Adrenal gland (tissue), 12 donors: Measurements from ENCODE around the gene RAMP3. TPM values are rescaled to one million over a fixed set of nuclear protein-coding genes. Genes with fewer than 3 reads are reported as not detected.
"Not testable (repeated sequence)": the region's sequence is repeated elsewhere in the genome, so short reads cannot be mapped to it uniquely, and the experiment has no call there.

ENCODE experiments used
- DNase-seq, 7 donors: peaks; one replicate each; pipeline ENCODE4 v3.0.0-alpha.2; 2019 to 2020
- H3K27ac ChIP-seq, 5 donors: fragments of 200-600 bp; sonication (generic) in 4 of 5; 1 replicate in 3 of 5; 2 replicates in 2 of 5; pipeline versions ENCODE4 v1.5.1 to v1.8.0; 2016 to 2020; ENCODE audit warnings: mild to moderate bottlenecking in 1 of 5
- H3K27me3 ChIP-seq: fragments of 200-600 bp; 2 replicates; pipeline ENCODE4 v1.8.0; 2021
- H3K36me3 ChIP-seq, 2 donors: fragments of 200-600 bp; replicated peaks in 1 of 2; 1 replicate in 1 of 2; 2 replicates in 1 of 2; pipeline versions ENCODE4 v1.5.1 to v1.8.0; 2018 to 2022
- H3K4me1 ChIP-seq, 2 donors: fragments of 200-600 bp; replicated peaks in 1 of 2; 1 replicate in 1 of 2; 2 replicates in 1 of 2; pipeline versions ENCODE4 v1.5.1 to v1.8.0; 2018 to 2021
- H3K4me3 ChIP-seq, 4 donors: fragments of 200-600 bp; sonication (generic) in 3 of 4; one replicate each; pipeline ENCODE4 v1.5.1; 2016 to 2018
- H3K9me3 ChIP-seq, 3 donors: fragments of 200-600 bp; sonication (generic) in 1 of 3; replicated peaks in 1 of 3; 1 replicate in 2 of 3; 2 replicates in 1 of 3; pipeline versions ENCODE4 v1.5.1 to v1.8.0; 2016 to 2021
- POLR2A ChIP-seq, 2 donors: fragments of 450-650 bp; IDR thresholded peaks; one replicate each; pipeline ENCODE4 v1.6.1; 2017; ENCODE audit warnings: antibody characterized with exemption in 2 of 2, mild to moderate bottlenecking in 2 of 2, moderate library complexity in 1 of 2
- whole genome bisulfite sequencing, 4 donors: extraction: QIAGEN DNeasy Blood & Tissue Kit in 2 of 4; methylation state at CpG; one replicate each; pipeline versions ENCODE4 v1.1.5 to v1.1.7; 2013 to 2017; 5-methylcytosine and 5-hydroxymethylcytosine counted together
- intact Hi-C, 2 donors: fragments of 100-400 bp; cut with DNase I; formaldehyde crosslinking; loops; one replicate each; pipeline versions ENCODE4 v1.14.1 to v1.15.0; 2022 to 2023
- polyA plus RNA-seq, 3 donors: library from polyadenylated mRNA; stranded (reverse); fragments of 200-250 nt in 2 of 3; fragments of 350-450 nt in 1 of 3; fragmentation: Illumina TruSeq in 1 of 3; extraction: RNeasy Lipid Tissue Mini Kit (QIAGEN cat#74804) in 1 of 3; gene quantifications; one replicate each; pipeline ENCODE4 v1.2.3, GENCODE V29; 2013 to 2014
- total RNA-seq, 9 donors: library from RNA; depleted of rRNA in 4 of 9; stranded (reverse); fragments of >200 nt in 4 of 9; fragments of 120-200 nt in 1 of 9; fragmentation: NEBNext Ultra II Directional in 1 of 9; extraction: Animal tissue kit (Norgen Biotek cat#: 25700) in 1 of 9; gene quantifications; one replicate each; pipeline versions ENCODE4 v1.1.0 to v1.2.4, GENCODE V29; 2013 to 2023
- TF ChIP-seq, protein P1 (sequence below), 6 experiments: fragments of 450-650 bp in 4 of 6; fragments of 200-600 bp in 2 of 6; sonication (generic) in 1 of 6; IDR thresholded peaks; 1 replicate in 5 of 6; 2 replicates in 1 of 6; pipeline versions ENCODE4 v1.5.1 to v1.8.0; 2016 to 2021; ENCODE audit warnings: antibody characterized with exemption in 6 of 6, mild to moderate bottlenecking in 2 of 6, moderate library complexity in 1 of 6
- donor health status: healthy with polysubstance abuse.
- donor health status: Bipolar disorder and iron deficiency.
- donor health status: DM: yes; HTN: yes; CAD: no.
- donor health status: DM: no; HTN: no; CAD: no.
- donor health status: DM: no; HTN: no; CAD: no.
- donor health status: DM: yes; HTN: yes; CAD: no.

Gene RAMP3
- total and polyA plus RNA-seq, 12 donors, result 5.6 to 134 (median 43.0) TPM

DNA sequence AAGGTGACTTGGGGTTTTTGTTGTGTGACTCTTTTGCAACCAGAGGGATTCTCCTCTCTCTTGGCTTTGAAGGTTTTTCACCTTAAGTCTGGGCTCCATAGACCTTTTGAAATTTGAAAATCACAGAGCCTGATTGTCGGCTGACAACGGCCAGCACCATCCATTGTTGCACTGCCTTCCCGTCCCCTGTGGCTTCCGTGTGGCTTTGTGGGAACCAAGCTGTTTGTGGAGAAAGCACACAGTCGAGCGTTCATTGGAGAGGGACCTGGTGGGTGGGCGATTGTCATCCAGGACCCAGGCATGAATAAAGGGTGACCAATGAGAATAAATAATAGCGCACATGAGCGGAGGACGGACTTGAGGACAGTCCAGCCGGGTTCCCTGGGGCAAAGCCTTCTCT, 7.4 kb upstream of the RAMP3 start:
- WGBS, 4 donors, result 78 to 87% (median 84%) methylated on average over 11 of the region's 11 CpGs
- DNase-seq, result peak in 1 of 7 donors; percentile 3
- TF ChIP-seq, protein P1, sequence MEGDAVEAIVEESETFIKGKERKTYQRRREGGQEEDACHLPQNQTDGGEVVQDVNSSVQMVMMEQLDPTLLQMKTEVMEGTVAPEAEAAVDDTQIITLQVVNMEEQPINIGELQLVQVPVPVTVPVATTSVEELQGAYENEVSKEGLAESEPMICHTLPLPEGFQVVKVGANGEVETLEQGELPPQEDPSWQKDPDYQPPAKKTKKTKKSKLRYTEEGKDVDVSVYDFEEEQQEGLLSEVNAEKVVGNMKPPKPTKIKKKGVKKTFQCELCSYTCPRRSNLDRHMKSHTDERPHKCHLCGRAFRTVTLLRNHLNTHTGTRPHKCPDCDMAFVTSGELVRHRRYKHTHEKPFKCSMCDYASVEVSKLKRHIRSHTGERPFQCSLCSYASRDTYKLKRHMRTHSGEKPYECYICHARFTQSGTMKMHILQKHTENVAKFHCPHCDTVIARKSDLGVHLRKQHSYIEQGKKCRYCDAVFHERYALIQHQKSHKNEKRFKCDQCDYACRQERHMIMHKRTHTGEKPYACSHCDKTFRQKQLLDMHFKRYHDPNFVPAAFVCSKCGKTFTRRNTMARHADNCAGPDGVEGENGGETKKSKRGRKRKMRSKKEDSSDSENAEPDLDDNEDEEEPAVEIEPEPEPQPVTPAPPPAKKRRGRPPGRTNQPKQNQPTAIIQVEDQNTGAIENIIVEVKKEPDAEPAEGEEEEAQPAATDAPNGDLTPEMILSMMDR (IDR thresholded peaks at IDR 0.05), result no peak
- no peak for TF ChIP-seq POLR2A (IDR thresholded peaks at IDR 0.05)
- H3K27ac ChIP-seq, result no peak overlapping the region
- H3K4me3 ChIP-seq, result no peak overlapping the region
- peaks cover 13% of the 10 kb centered on the region for H3K27me3 ChIP-seq
- no peaks in the 10 kb centered on the region for H3K36me3 ChIP-seq
- intact Hi-C loops, result loop anchor here (10.0 kb wide), 2 partner anchors 505 to 715 kb away; no protein-coding TSS in a partner anchor
- H3K9me3 ChIP-seq, result no peaks in the 10 kb centered on the region
- H3K4me1 ChIP-seq, result no peaks in the 10 kb centered on the region

DNA sequence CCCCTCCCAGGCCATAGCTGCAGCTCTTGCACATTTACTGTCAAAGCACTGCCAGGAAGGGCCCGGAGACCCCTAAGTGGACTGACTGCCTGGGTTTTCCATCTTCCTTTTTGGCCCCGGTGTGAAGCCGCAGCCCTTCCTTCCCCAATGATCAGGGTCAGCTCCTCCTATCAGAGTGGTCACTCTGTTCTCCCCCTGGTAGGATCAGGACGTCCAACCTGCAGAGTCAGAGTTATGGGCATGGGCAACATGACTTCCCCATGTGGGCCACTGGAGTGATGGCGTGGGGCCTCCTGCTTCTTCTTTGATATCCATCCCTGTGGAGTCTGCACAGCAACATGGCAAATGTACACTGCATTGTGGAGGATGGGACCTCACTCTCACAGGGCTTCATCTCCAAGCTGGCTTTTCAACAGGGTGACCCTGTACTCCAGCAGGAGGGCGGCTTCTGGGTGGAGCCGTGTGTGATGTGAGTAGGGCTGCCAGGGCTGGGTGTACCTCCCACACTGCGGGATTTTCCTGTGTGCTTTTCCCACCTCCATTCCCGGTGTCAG, 6.4 kb upstream of the RAMP3 start:
- Histone ChIP-seq H3K9me3 (no peaks in the 10 kb centered on the region), H3K36me3 (no peaks in the 10 kb centered on the region), H3K27me3 (peaks cover 13% of the 10 kb centered on the region), H3K27ac (no peak overlapping the region), H3K4me3 (no peak overlapping the region), H3K4me1 (no peaks in the 10 kb centered on the region)
- TF ChIP-seq, protein P1 (IDR thresholded peaks at IDR 0.05), result no peak
- no peak for TF ChIP-seq POLR2A (IDR thresholded peaks at IDR 0.05)
- DNase-seq, result peak in 1 of 7 donors; percentile 10
- WGBS, 4 donors, result 67 to 77% (median 72%) methylated on average over 8 to 9 of the region's 9 CpGs
- intact Hi-C loops, result loop anchor here (10.0 kb wide), 2 partner anchors 504 to 714 kb away; no protein-coding TSS in a partner anchor

DNA sequence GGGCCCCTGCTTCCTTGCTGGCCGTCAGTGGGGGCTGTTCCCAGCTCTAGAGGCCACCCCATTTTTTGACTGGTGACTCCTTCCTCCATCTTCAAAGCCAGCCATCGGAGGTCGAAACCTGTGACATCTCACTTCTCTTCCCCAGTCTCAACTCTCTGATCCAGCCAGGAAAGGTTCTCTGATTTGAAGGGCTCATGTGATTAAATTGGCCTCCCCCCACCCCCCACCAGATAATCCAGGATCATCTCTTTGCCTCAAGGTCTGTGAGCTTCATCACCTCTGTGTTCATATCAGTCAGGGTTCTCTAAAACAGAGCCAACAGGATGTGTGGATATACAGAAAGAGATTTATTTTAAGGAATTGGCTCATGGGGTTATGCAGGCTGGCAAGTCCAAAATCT, 5.6 kb upstream of the RAMP3 start:
- intact Hi-C loops, result loop anchor here (10.0 kb wide), 2 partner anchors 503 to 713 kb away; no protein-coding TSS in a partner anchor
- Histone ChIP-seq H3K27me3 (peaks cover 7% of the 10 kb centered on the region), H3K9me3 (no peaks in the 10 kb centered on the region), H3K27ac (no peak overlapping the region), H3K4me1 (no peaks in the 10 kb centered on the region), H3K36me3 (no peaks in the 10 kb centered on the region), H3K4me3 (no peak overlapping the region)
- peak in 1 of 7 donors; percentile 3 for DNase-seq
- no peak for TF ChIP-seq POLR2A (IDR thresholded peaks at IDR 0.05)
- TF ChIP-seq, protein P1 (IDR thresholded peaks at IDR 0.05), result no peak
- WGBS, 4 donors, result 42 to 70% (median 53%) methylated on average over 3 of the region's 3 CpGs

DNA sequence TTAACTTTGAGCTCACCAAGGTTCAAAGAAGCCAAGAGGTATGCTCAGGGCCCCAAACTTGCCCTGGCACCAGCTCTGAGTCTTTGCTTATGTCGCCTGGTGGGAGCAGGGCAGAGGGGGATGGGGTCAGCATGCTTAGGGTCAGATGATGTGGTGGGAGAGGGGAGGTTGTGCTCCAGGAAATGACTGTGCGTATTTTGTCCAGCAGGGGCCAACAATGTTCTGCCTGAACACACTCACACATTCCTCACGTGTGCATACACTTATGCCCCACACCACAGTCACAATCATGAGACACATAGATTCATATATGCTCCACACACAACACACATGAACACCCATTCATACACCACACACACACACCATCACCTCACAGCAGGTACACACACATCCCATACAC, 4.4 kb upstream of the RAMP3 start:
- intact Hi-C loops, result loop anchor here (10.0 kb wide), 2 partner anchors 502 to 712 kb away; no protein-coding TSS in a partner anchor
- DNase-seq, result peak in 1 of 7 donors; percentile 10
- WGBS, 4 donors, result 39 to 58% (median 45%) methylated on average over 3 of the region's 3 CpGs

DNA sequence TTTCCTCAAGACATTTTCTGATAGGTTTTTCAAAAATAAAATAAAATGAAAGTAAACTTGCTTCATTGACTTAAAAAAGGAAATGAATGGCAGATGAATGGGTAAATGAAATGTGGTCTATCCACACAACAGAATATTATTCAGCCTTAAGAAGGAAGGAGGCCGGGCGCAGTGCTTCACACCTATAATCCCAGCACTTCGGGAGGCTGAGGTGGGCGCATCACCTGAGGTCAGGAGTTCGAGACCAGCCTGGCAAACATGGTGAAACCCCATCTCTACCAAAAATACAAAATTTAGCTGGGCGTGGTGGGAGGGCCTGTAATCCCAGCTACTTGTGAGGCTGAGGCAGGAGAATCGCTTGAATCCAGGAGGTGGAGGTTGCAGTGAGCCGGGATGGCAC, 3.7 kb upstream of the RAMP3 start:
- WGBS, 4 donors, result 77 to 87% (median 83%) methylated on average over 8 of the region's 8 CpGs

More for the DNA sequence above, 4.4 kb upstream of the RAMP3 start:
- TF ChIP-seq POLR2A (IDR thresholded peaks at IDR 0.05), result no peak
- TF ChIP-seq, protein P1 (IDR thresholded peaks at IDR 0.05), result no peak
- peaks cover 7% of the 10 kb centered on the region for H3K27me3 ChIP-seq
- no peak overlapping the region for H3K4me3 ChIP-seq
- H3K4me1 ChIP-seq, result no peaks in the 10 kb centered on the region
- H3K36me3 ChIP-seq, result no peaks in the 10 kb centered on the region
- no peaks in the 10 kb centered on the region for H3K9me3 ChIP-seq
- no peak overlapping the region for H3K27ac ChIP-seq

More for the DNA sequence above, 3.7 kb upstream of the RAMP3 start:
- not testable (repeated sequence) for H3K4me3 ChIP-seq, H3K9me3 ChIP-seq, H3K27me3 ChIP-seq, DNase-seq, H3K36me3 ChIP-seq, H3K27ac ChIP-seq, H3K4me1 ChIP-seq
- intact Hi-C loops, result loop anchor here (2.0 to 10.0 kb wide), 5 partner anchors 105 to 711 kb away; no protein-coding TSS in a partner anchor
